ENCODE data around the gene STC2.

DNA sequence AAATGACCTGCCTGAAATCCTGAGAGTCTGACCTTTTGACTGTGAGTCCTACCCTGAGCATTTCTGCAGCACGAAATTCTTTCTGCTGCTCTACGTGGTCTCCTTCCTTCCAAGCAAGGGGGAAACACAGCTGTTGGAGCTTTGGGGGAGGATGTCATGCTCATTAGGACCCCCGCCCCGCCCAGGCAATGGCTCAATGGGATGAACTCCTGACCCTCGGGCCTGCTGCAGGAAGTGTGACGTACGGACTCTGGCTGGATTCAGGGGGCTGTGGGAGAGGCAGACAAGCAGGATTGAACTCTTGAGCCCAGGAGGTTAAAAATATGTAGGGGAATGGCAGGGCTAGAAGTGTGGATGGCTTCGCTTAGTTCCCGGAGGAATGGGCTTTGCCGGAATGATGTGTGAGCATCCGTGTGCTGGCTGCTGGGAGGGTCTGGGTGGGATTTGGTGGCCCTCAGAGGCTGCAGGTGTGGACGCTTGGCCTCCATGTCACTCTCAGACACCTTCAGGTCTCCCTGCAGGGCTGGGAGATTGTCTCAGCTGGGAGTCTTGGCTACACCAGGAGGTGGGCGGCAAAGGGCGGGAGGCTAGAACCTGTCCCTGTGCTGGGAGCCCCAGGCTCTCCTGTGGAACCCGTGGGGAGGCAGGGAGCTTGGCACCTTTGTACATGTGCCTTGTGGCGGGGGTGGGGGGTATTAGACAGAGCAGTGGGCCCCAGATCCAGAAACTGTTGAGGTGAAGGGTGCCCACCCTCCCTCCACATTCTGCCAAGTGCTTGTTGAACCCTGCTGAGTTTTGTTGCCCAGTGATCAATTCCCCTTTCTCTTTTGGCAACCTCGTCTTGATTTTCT is 26.3 kb downstream of the STC2 start:
- TF ChIP-seq ZNF274 (IDR thresholded peaks at IDR 0.05; ENCODE audit: low read depth, low read length) (no peak), SUZ12 (IDR thresholded peaks at IDR 0.05; ENCODE audit: extremely low read depth, insufficient read depth, insufficient read length) (no peak), YY1 (IDR thresholded peaks at IDR 0.05; ENCODE audit: insufficient read depth, insufficient read length) (no peak)
